H1 (cell line): ENCODE results near the gene MCM3AP. TPM values are rescaled to one million over a fixed set of nuclear protein-coding genes. Genes with fewer than 3 reads are reported as not detected.

Source experiments
- CTCF ChIA-PET: fragments of 300-600 bp; sonication (Branson Sonifier 250); formaldehyde crosslinking; loops from one replicate; lab custom pipeline; 2021; ENCODE audit not compliant: partially characterized antibody; lab: Charles Lee
- POLR2A ChIA-PET: fragments of 300-600 bp; sonication (Branson Sonifier 250); formaldehyde crosslinking; loops from one replicate; lab custom pipeline; 2021; ENCODE audit warnings: inconsistent platforms; ENCODE audit not compliant: partially characterized antibody; lab: Charles Lee
- DNase-seq, 2 experiments: peaks; one replicate each; pipeline versions ENCODE4 v3.0.0 to v3.0.0-alpha.2; 2010 to 2022; ENCODE audit warnings: low spot score in 2 of 2, low read depth in 1 of 2, mixed read lengths in 1 of 2
- FAIRE-seq: peaks from 2 replicates; lab custom pipeline; 2011; peaks lifted over from hg19 to GRCh38; lab: Jason Lieb, UNC
- H2AFZ ChIP-seq: 2 replicates; pipeline ENCODE4 v1.8.1; 2012; ENCODE audit warnings: low read length, inconsistent platforms
- H2AK5ac ChIP-seq: 2 replicates; pipeline ENCODE4 v1.6.1; 2013; ENCODE audit warnings: low read depth, low read length
- H2BK120ac ChIP-seq: replicated peaks from 2 replicates; pipeline ENCODE3; 2013; ENCODE audit warnings: low read depth, low read length, inconsistent platforms
- H2BK12ac ChIP-seq: 2 replicates; pipeline ENCODE4 v1.6.1; 2013; ENCODE audit warnings: low read depth, low read length
- H2BK15ac ChIP-seq: 2 replicates; pipeline ENCODE4 v1.6.1; 2013; ENCODE audit warnings: low read length
- H2BK20ac ChIP-seq: 2 replicates; pipeline ENCODE4 v1.6.1; 2013; ENCODE audit warnings: low read length
- H2BK5ac ChIP-seq: 2 replicates; pipeline ENCODE4 v1.6.1; 2013; ENCODE audit warnings: low read depth, low read length
- H3K14ac ChIP-seq: 2 replicates; pipeline ENCODE4 v1.6.1; 2013; ENCODE audit warnings: inconsistent platforms; ENCODE audit not compliant: insufficient read length
- H3K18ac ChIP-seq: 2 replicates; pipeline ENCODE4 v1.6.1; 2013; ENCODE audit warnings: low read length; ENCODE audit errors: extremely low read depth
- H3K23ac ChIP-seq: 2 replicates; pipeline ENCODE4 v1.6.1; 2013; ENCODE audit warnings: inconsistent platforms; ENCODE audit not compliant: insufficient read length
- H3K23me2 ChIP-seq: 2 replicates; pipeline ENCODE4 v1.6.1; 2013; ENCODE audit warnings: low read depth, low read length
- H3K27ac ChIP-seq: 2 replicates; pipeline ENCODE4 v1.6.1; 2011; ENCODE audit warnings: low read depth, low read length, inconsistent platforms
- H3K27me3 ChIP-seq, 4 experiments: replicated peaks in 1 of 4; 1 replicate in 1 of 4; 2 replicates in 3 of 4; pipeline versions ENCODE4 v1.6.1 to v1.8.1; 2011 to 2013; ENCODE audit warnings: low read length in 3 of 4, mild to moderate bottlenecking in 3 of 4, inconsistent platforms in 2 of 4, mixed read lengths in 2 of 4, moderate library complexity in 1 of 4; ENCODE audit not compliant: control insufficient read depth in 3 of 4, insufficient read depth in 3 of 4; ENCODE audit errors: extremely low read depth in 1 of 4
- H3K36me3 ChIP-seq, 4 experiments: 2 replicates each; pipeline versions ENCODE4 v1.6.1 to v1.8.1; 2011 to 2013; ENCODE audit warnings: mild to moderate bottlenecking in 4 of 4, low read length in 3 of 4, moderate library complexity in 2 of 4, control low read depth in 1 of 4, inconsistent platforms in 1 of 4; ENCODE audit not compliant: insufficient read depth in 4 of 4, control insufficient read depth in 2 of 4
- H3K4ac ChIP-seq: replicated peaks from 2 replicates; pipeline ENCODE3; 2013; ENCODE audit warnings: low read length, low read depth, mixed read lengths, inconsistent platforms; ENCODE audit not compliant: insufficient read length
- H3K4me1 ChIP-seq, 4 experiments: replicated peaks in 1 of 4; 1 replicate in 1 of 4; 2 replicates in 3 of 4; pipeline versions ENCODE4 v1.6.1 to v1.8.1; 2011 to 2013; ENCODE audit warnings: low read length in 3 of 4, inconsistent platforms in 2 of 4, mixed read lengths in 1 of 4; ENCODE audit not compliant: insufficient read depth in 4 of 4, control insufficient read depth in 3 of 4
- H3K4me2 ChIP-seq, 2 experiments: 2 replicates each; pipeline versions ENCODE4 v1.6.1 to v1.8.1; 2011 to 2013; ENCODE audit warnings: low read depth in 2 of 2, low read length in 2 of 2, control low read depth in 1 of 2, inconsistent platforms in 1 of 2, mild to moderate bottlenecking in 1 of 2; ENCODE audit not compliant: insufficient read depth in 1 of 2
- H3K4me3 ChIP-seq, 4 experiments: fragments of 200-600, 300-600 bp in 1 of 4; sonication (generic), shearing (Covaris generic), sonication (Bioruptor Twin) in 1 of 4; 2 replicates each; pipeline versions ENCODE4 v1.5.1 to v1.8.1; 2011 to 2016; ENCODE audit warnings: low read length in 4 of 4, low read depth in 3 of 4, control low read depth in 2 of 4, inconsistent platforms in 2 of 4, mild to moderate bottlenecking in 2 of 4, mixed read lengths in 1 of 4, moderate library complexity in 1 of 4; ENCODE audit not compliant: insufficient read depth in 2 of 4; ENCODE audit errors: extremely low read depth in 1 of 4
- H3K56ac ChIP-seq: replicated peaks from 2 replicates; pipeline ENCODE3; 2013; ENCODE audit warnings: low read depth, mild to moderate bottlenecking, mixed read lengths, low read length, inconsistent platforms; ENCODE audit not compliant: insufficient read length
- H3K79me1 ChIP-seq: 2 replicates; pipeline ENCODE4 v1.6.1; 2013; ENCODE audit warnings: low read depth, low read length, control low read depth
- H3K79me2 ChIP-seq, 2 experiments: 2 replicates each; pipeline versions ENCODE4 v1.6.1 to v1.8.1; 2012 to 2013; ENCODE audit warnings: low read length in 2 of 2, mild to moderate bottlenecking in 2 of 2, inconsistent platforms in 1 of 2; ENCODE audit not compliant: insufficient read depth in 2 of 2, control insufficient read depth in 1 of 2
- H3K9ac ChIP-seq, 4 experiments: replicated peaks in 1 of 4; 1 replicate in 1 of 4; 2 replicates in 3 of 4; pipeline versions ENCODE4 v1.6.1 to v1.8.1; 2011 to 2013; ENCODE audit warnings: low read depth in 3 of 4, low read length in 3 of 4, control low read depth in 2 of 4, mild to moderate bottlenecking in 2 of 4, moderate library complexity in 2 of 4, inconsistent platforms in 1 of 4; ENCODE audit errors: extremely low read depth in 1 of 4
- H3K9me3 ChIP-seq, 2 experiments: 2 replicates each; pipeline versions ENCODE4 v1.6.1 to v1.8.1; 2012 to 2013; ENCODE audit warnings: mild to moderate bottlenecking in 2 of 2, moderate library complexity in 2 of 2, control low read depth in 1 of 2, inconsistent platforms in 1 of 2, low read depth in 1 of 2, low read length in 1 of 2, mixed read lengths in 1 of 2; ENCODE audit not compliant: insufficient read depth in 2 of 2
- H4K20me1 ChIP-seq, 2 experiments: replicated peaks in 1 of 2; 2 replicates each; pipeline versions ENCODE3 to v1.8.1; 2011 to 2013; ENCODE audit warnings: inconsistent platforms in 2 of 2, low read length in 2 of 2, mild to moderate bottlenecking in 1 of 2; ENCODE audit not compliant: insufficient read depth in 2 of 2, control insufficient read depth in 1 of 2
- H4K5ac ChIP-seq: 2 replicates; pipeline ENCODE4 v1.6.1; 2013; ENCODE audit warnings: low read length, low read depth, mixed read lengths, inconsistent platforms; ENCODE audit not compliant: insufficient read length
- H4K8ac ChIP-seq: 2 replicates; pipeline ENCODE4 v1.8.0; 2013; ENCODE audit warnings: mild to moderate bottlenecking, moderate library complexity, low read length, inconsistent platforms; ENCODE audit not compliant: insufficient read depth; ENCODE audit errors: extremely low read depth
- H4K91ac ChIP-seq: replicated peaks from 2 replicates; pipeline ENCODE3; 2013; ENCODE audit warnings: low read length, mixed read lengths, inconsistent platforms; ENCODE audit not compliant: insufficient read length
- BRCA1 ChIP-seq: IDR thresholded peaks from 2 replicates; pipeline ENCODE4 v1.6.1; 2012; ENCODE audit warnings: low read depth, low read length, improper control_type of control experiment
- CREB1 ChIP-seq: IDR thresholded peaks from 2 replicates; pipeline ENCODE4 v1.6.1; 2012; ENCODE audit warnings: inconsistent platforms
- EP300 ChIP-seq, 2 experiments: IDR thresholded peaks; 1 replicate in 1 of 2; 2 replicates in 1 of 2; pipeline ENCODE4 v1.6.1; 2011 to 2012; ENCODE audit warnings: low read depth in 2 of 2, low read length in 2 of 2, mild to moderate bottlenecking in 2 of 2, borderline replicate concordance in 1 of 2, inconsistent platforms in 1 of 2, moderate library complexity in 1 of 2
- FOSL1 ChIP-seq: IDR thresholded peaks from 2 replicates; pipeline ENCODE4 v1.6.1; 2011; ENCODE audit warnings: mild to moderate bottlenecking, low read depth, low read length, moderate library complexity; ENCODE audit not compliant: insufficient read depth
- GTF2F1 ChIP-seq: IDR thresholded peaks from 2 replicates; pipeline ENCODE4 v1.6.1; 2012; ENCODE audit warnings: low read depth, low read length, improper control_type of control experiment, borderline replicate concordance
- HDAC2 ChIP-seq, 2 experiments: fragments of 300-600 bp in 1 of 2; sonication (generic) in 1 of 2; IDR thresholded peaks; 2 replicates each; pipeline ENCODE4 v1.6.1; 2011 to 2012; ENCODE audit warnings: low read depth in 2 of 2, low read length in 2 of 2, mild to moderate bottlenecking in 2 of 2, moderate library complexity in 2 of 2, borderline replicate concordance in 1 of 2, inconsistent platforms in 1 of 2
- NRF1 ChIP-seq: IDR thresholded peaks from 2 replicates; pipeline ENCODE4 v1.6.1; 2011; ENCODE audit warnings: mild to moderate bottlenecking, low read depth, low read length, improper control_type of control experiment
- SAP30 ChIP-seq: fragments of 300-600 bp; sonication (generic); IDR thresholded peaks from 2 replicates; pipeline ENCODE4 v1.7.1; 2012; ENCODE audit warnings: low read length, moderate library complexity, mild to moderate bottlenecking, inconsistent platforms; ENCODE audit not compliant: insufficient read depth, insufficient replicate concordance
- SP1 ChIP-seq: IDR thresholded peaks from 2 replicates; pipeline ENCODE4 v1.6.1; 2011; ENCODE audit warnings: low read depth, low read length
- TBP ChIP-seq: IDR thresholded peaks from 2 replicates; pipeline ENCODE4 v1.6.1; 2011; ENCODE audit warnings: low read depth, low read length, improper control_type of control experiment
- USF2 ChIP-seq: IDR thresholded peaks from 2 replicates; pipeline ENCODE4 v1.6.1; 2011; ENCODE audit warnings: low read length, improper control_type of control experiment
- WGBS, 2 experiments: shearing (Covaris generic) in 1 of 2; methylation state at CpG; one replicate each; pipeline versions ENCODE4 v1.1.6 to v1.1.7; 2013 to 2015; ENCODE audit warnings: low lambda C conversion rate in 2 of 2, mixed read lengths in 2 of 2, inconsistent platforms in 1 of 2, low coverage in 1 of 2, missing lambda C conversion rate in 1 of 2; ENCODE audit not compliant: insufficient replicate concordance in 2 of 2, insufficient coverage in 1 of 2, insufficient read length in 1 of 2; ENCODE audit errors: extremely low coverage in 1 of 2, missing lambda C conversion rate in 1 of 2; 5-methylcytosine and 5-hydroxymethylcytosine counted together
- polyA plus RNA-seq, 7 experiments: library from polyadenylated mRNA; depleted of rRNA in 3 of 7; stranded (reverse) in 5 of 7; unstranded in 2 of 7; fragments of >200 nt in 5 of 7; fragments of 200-250 nt in 2 of 7; gene quantifications; 1 replicate in 5 of 7; 2 replicates in 1 of 7; 4 replicates in 1 of 7; pipeline versions ENCODE4 v1.2.1 to v1.2.3, GENCODE V29; 2011 to 2013; ENCODE audit warnings: missing spikeins in 2 of 7, mixed read lengths in 2 of 7
- total RNA-seq: library from RNA; stranded (reverse); fragmentation: NEBNext Ultra II Directional; extraction: Animal tissue kit (Norgen Biotek cat#: 25700); gene quantifications from 2 replicates; pipeline ENCODE4 v1.2.1, GENCODE V29; 2021

Gene MCM3AP
- total and polyA plus RNA-seq, 2 of the 8 experiments (the other 6 are each of a cell fraction or from before 2014, with no cell fraction given), result 37.2 to 119 TPM

- H3K27me3 ChIP-seq, result peaks cover 0 to 3% (median 0%) of the 10 kb centered on the region in 4 experiments; a peak in 1 of 7 replicates
- CTCF ChIA-PET, result interaction anchor here (0.9 to 1.3 kb wide), 3 partner anchors 10 to 31 kb away, joined by 3 to 5 read pairs (median 3); a partner anchor contains a TSS
- H4K20me1 ChIP-seq, result peaks cover 2% of the 10 kb centered on the region in 2 experiments
- peaks cover 4% of the 10 kb centered on the region for H3K79me1 ChIP-seq
- no peak overlapping the region for H3K9ac ChIP-seq
- no peak overlapping the region for H3K18ac ChIP-seq
- H3K14ac ChIP-seq, result no peak overlapping the region
- H3K4me1 ChIP-seq, result peaks cover 2 to 12% (median 8%) of the 10 kb centered on the region in 4 experiments; a peak in 6 of 7 replicates
- H3K9me3 ChIP-seq, result no peaks in the 10 kb centered on the region
- H2BK20ac ChIP-seq, result no peak overlapping the region
- H3K4me2 ChIP-seq, result 0 out of 4 replicates have a peak overlapping the region, but pooled peaks of 1 of the 2 experiments have one; percentile 25
- H3K56ac ChIP-seq, result no peak overlapping the region
- H3K23ac ChIP-seq, result no peak overlapping the region
- H3K23me2 ChIP-seq, result peaks cover 3% of the 10 kb centered on the region; the same call in 1 of the 2 replicates
- 76% methylated on average over 7 of the region's 10 CpGs; no CpG with 5 or more reads in 1 of the 2 experiments for WGBS, 2 experiments
- H2BK12ac ChIP-seq, result 0 out of 2 replicates have a peak overlapping the region, but pooled peaks have one; percentile 75
- no peak overlapping the region for H3K27ac ChIP-seq
- DNase-seq (no peak), FAIRE-seq (no peak)
- H4K8ac ChIP-seq, result peak overlapping the region; percentile 72
- H2BK15ac ChIP-seq, result peak overlapping the region; percentile 72; the same call in 1 of the 2 replicates
- no peak overlapping the region for H3K4me3 ChIP-seq
- no peak overlapping the region for H4K91ac ChIP-seq
- H2AFZ ChIP-seq, result no peak overlapping the region
- peaks cover 3 to 16% (median 10%) of the 10 kb centered on the region in 4 experiments; a peak in 7 of 8 replicates for H3K36me3 ChIP-seq
- H2AK5ac ChIP-seq, result peak overlapping the region; percentile 40; the same call in 1 of the 2 replicates
- POLR2A ChIA-PET, result interaction anchor here (1.0 to 3.7 kb wide), 3 partner anchors 9 to 28 kb away, joined by 5 to 22 read pairs (median 6); partner anchors contain the start of genes C21orf58, MCM3AP and YBEY
- H3K79me2 ChIP-seq, result peaks cover 0 to 3% of the 10 kb centered on the region in 2 experiments; a peak in 2 of 4 replicates
- 0 out of 2 replicates have a peak overlapping the region, but pooled peaks have one; percentile 71 for H2BK5ac ChIP-seq
- H2BK120ac ChIP-seq, result no peak overlapping the region
- no peak overlapping the region for H3K4ac ChIP-seq
- no peak overlapping the region for H4K5ac ChIP-seq
- TF ChIP-seq GTF2F1, result no peak
- TF ChIP-seq EP300 (IDR thresholded peaks at IDR 0.05; ENCODE audit: borderline replicate concordance in 1 of 2, low read depth in 2 of 2, low read length in 2 of 2), result no peak
- TF ChIP-seq SP1, result no peak
- no peak for TF ChIP-seq BRCA1
- no peak for TF ChIP-seq FOSL1
- TF ChIP-seq HDAC2 (IDR thresholded peaks at IDR 0.05; ENCODE audit: borderline replicate concordance in 1 of 2, low read depth in 2 of 2, low read length in 2 of 2), result no peak
- TF ChIP-seq SAP30, result no peak
- no peak for TF ChIP-seq TBP
- TF ChIP-seq CREB1, result no peak
- no peak for TF ChIP-seq USF2
- TF ChIP-seq NRF1, result no peak
Measured at GRCh38 chr21:46294647-46295176, 9.3 kb upstream of the MCM3AP start.
